M059J (cell line): ENCODE results near the gene GSTT2B. TPM values are rescaled to one million over a fixed set of nuclear protein-coding genes. Genes with fewer than 3 reads are reported as not detected.
A peak's percentile ranks its signal among the peaks of the same experiment; 100 is the strongest.
"Not testable (repeated sequence)": the region's sequence is repeated elsewhere in the genome, so short reads cannot be mapped to it uniquely, and the experiment has no call there.

ENCODE experiments used
- DNase-seq: peaks from one replicate; pipeline ENCODE4 v3.0.0-alpha.2; 2012; ENCODE audit warnings: low read depth
- total RNA-seq: library from RNA; depleted of rRNA; stranded (reverse); fragments of >200 nt; shearing (Covaris generic); gene quantifications from 2 replicates; pipeline ENCODE4 v1.2.3, GENCODE V29; 2014

GSTT2B gene
- total RNA-seq, 1 experiment from 2014 or later: 10.1 TPM

DNA sequence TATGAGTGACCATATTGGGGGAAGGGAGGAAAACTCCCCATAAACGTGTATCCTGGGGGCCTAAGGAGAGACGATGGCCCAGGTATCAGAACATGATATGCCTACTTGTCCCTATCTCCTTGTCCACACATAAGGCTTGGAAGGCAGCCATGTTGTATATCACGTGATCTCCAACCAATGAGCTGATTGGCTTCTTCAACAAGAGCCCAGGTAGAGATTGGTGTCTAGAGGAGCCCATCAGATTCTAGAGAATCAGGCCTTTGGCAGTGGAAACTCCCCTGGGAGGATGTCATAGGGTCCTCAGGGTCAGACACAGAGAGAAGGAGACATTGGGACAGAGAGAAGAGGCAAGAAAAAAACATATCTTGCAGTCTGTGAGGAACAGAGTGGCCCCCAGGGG is 13.6 kb downstream of the GSTT2B start:
- DNase-seq: not testable (repeated sequence)

DNA sequence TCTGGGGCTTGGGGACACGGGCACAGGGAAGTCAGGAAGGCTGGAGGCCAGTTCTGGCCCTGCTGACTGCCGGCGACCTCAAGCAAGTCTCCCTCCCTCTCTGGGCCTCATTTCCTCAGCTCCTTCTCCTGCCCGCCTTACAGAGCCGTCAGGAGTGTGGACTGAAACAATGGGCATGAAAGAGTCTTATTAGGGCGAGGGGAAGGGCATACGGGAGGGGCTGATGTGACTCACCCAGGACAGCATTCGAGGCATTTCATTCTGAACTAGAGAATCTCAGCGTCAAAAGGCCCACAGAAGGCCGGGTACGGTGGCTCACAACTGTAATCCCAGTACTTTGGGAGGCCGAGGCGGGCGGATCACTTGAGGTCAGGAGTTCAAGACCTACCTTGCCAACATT is 20.8 kb downstream of the GSTT2B start:
- DNase-seq: not testable (repeated sequence)

DNA sequence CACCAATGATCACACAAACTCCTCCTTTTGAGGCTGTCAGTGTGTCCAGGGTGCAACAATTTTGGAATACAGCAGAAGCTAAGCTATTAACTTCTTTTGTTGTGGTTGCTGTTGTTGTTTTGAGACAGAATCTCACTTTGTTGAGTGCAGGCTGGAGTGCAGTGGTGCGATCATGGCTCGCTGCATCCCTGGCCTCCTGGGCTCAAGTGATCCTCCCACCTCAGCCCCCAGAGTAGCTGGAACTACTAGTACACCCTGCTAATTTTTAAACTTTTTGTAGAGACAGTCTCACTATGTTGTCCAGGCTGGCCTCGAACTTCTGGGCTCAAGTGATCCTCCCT is 22.0 kb downstream of the GSTT2B start:
- no peak for DNase-seq

DNA sequence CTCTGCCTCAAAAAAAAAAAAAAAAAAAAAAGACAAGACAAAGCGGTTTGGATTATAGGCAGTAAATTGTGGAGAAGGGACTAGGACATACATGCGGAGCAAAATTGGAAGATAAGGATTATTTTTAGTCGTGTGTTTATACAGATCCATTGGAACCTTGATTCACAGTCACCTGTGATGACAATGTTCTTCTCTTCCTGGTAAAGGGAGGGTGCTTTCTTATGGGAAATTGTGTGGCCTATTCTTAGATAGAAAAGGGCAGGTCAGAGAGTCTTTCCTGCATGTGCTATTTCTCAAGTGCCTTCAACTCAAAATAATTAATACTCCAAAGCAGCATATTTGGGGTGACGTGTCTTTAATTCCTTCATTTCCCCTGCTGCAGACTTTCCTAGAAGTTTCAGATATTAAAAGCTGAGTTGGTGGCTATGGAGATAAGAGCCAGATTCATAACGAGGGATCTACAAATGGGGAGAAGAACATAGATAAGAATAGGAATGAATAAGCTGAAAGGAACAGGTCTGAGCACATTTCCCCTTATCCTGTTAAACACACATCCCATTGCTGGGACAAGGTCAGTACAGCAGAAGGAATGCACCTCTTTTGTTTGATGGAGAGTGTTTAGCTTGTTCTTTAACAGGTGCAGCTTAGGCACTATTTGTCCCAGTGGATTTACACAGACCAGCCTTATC is 22.5 kb downstream of the GSTT2B start:
- DNase-seq: no peak

DNA sequence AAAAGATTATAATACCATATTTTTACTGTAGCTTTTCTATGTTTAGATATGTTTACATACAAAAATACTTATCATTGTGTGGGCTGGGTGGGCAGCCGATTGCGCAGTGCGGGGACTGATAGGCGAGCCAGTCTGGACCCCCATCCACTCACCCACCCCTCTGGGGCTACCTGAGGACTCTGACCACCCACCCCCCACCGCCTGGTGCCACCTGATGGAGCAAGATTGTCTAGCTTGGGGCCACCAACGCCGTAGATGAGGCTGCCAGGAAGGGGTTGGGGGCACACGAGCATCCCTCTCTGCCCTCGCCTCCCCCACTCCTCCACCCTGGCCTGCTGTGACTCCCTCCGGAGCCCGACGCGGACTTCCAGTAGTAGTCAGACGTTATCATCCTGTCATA is 34.4 kb downstream of the GSTT2B start:
- no peak for DNase-seq

DNA sequence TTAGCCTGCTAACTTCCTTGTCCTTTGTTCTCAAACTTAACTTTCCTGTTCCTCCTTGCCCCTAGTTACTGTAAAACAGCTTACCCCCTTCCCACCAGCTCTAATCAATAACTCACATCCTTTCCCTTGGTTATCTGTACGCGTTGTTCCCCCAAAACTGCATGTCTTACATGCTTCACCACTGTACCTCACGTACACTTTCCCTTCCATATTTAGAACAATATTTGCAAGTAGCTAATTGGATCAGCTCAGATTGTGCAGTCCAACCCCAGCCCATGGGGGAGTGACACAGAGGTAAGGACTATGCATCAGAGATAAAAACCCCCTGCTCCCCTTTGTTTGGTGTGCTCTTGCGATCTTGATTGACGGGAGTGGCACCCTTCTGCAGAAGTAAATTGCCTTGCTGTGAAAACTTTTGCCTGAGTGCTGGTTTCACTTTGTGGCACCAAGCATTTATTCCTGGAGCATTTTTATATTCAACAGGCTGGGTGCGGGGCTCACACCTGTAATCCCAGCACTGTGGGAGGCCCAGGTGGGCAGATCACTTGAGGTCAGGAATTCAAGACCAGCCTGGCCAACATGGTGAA is 35.9 kb downstream of the GSTT2B start:
- DNase-seq: no peak

DNA sequence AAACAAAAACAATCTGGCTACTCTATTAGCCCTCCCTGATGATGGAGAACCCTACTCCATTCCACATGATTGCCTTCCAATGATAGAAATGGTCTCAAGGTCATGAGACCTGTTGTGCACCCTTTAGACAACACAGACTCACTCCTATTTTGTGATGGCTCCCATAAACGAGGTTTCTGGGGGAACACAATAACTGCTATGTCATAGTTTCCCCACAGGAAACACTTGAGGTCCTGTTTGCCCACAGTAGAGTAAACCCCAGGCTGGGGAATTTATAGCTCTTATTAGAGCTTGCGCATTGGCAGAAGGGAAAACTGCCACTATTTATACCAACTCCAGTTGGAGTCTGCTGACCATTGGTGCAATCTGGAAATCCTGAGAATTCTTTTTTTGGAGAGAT is 38.1 kb downstream of the GSTT2B start:
- DNase-seq: no peak

DNA sequence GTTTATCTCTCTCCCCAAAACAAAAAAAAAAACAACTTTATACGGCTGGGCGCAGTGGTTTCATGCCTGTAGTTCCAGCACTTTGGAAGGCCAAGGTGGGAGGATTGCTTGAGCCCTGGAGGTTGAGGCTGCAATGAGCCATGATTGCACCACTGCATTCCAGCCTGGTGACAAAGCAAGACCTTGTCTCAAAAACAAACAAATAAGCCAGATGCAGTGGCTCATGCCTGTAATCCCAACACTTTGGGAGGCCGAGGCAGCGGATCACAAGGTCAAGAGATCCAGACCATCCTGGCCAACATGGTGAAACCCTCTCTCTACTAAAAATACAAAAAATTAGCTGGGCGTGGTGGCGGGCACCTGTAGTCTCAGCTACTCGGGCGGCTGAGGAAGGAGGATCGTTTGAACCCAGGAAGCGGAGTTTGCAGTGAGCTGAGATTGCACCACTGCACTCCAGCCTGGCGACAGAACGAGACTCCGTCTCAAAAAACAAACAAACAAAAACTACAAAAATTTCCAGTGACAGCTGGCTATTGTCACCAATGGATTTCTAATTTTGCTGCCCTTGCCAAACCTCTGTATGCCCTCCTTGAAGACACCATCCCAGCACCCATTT is 39.3 kb downstream of the GSTT2B start:
- peak; percentile 61 for DNase-seq

DNA sequence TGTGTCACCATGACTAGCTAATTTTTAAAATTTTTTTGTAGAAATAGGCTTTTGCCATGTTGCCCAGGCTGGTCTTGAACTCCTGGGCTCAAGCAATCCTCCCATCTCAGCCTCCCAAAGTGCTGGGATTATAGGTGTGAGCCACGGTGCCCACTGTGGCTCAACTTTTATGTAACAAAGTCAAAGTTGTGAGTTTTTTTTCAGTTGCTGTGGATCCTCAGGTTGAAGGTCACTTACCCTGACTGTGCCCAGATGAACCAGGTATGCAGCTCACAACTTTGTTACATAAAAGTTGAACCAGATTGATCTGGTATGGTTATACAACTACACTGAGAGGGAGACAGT is 40.8 kb downstream of the GSTT2B start:
- not testable (repeated sequence) for DNase-seq

DNA sequence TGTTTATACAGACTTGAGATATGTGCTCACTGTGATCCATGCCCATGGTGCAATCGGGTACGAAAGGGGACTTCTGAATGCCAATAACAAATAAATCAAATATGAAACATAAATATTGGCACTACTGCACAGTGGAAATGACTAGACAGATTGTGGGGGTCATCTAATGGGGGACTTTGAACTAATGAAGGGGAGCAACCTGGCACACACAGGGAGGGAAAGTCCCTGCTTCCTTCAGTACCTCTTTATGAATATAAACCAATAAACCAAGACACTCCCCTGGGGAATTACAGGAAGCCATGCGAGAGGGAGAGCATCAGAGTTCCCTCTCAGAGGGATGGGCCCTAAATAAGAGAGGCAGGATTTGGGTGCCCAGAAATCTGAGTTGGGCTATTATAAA is 45.7 kb downstream of the GSTT2B start:
- no peak for DNase-seq

DNA sequence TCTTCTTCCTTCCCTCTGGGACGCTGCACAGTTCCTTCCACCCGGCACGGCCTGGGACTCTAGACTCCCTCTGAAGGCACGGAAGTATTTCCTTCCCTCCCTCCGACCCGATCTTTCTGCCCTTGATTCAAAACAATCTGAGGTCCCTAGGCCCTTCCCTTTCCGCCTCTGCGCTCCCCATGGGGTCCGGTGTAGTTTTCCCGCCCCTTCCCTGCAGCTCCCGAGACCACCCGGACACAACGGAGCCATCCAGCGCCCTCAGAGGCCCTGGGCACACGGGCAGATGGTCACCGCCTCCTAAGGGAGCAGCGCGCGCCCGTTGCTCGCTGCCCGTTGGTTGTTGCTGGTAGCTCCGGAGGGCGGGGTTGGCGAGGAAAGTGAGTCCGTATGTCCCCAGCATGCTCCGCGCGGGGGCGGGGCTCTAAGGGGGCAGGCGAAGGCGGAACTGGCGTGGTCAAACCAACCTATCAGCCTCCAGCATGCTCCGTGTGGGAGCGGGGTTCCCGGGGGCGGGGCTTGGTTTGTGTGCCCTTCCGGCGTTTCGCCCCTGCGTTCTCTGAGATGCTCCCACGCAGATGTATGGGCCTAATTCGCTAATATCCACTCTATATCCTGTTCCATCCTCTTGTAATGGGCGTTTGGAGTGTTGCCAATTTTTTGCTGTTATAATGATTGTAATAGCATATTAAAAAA is 47.2 kb downstream of the GSTT2B start:
- peak; percentile 97 for DNase-seq

DNA sequence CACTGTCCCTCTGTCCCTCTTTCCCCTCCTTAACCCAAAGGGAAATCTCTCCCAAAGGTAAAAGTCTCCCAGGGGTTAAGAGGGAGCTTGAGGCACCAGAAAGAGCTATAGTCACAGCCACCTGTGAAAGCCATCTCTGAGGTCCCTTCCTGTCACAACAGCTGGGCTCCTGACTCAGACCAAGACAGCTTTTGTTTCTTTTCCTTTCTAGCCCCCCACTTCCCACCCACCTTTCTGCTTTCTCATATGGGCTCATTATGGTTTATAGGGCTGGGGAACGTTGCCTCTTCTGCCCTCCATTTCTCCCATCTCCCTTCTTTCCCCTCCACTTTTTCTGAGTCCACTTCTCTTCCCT is 47.7 kb downstream of the GSTT2B start:
- DNase-seq: no peak

DNA sequence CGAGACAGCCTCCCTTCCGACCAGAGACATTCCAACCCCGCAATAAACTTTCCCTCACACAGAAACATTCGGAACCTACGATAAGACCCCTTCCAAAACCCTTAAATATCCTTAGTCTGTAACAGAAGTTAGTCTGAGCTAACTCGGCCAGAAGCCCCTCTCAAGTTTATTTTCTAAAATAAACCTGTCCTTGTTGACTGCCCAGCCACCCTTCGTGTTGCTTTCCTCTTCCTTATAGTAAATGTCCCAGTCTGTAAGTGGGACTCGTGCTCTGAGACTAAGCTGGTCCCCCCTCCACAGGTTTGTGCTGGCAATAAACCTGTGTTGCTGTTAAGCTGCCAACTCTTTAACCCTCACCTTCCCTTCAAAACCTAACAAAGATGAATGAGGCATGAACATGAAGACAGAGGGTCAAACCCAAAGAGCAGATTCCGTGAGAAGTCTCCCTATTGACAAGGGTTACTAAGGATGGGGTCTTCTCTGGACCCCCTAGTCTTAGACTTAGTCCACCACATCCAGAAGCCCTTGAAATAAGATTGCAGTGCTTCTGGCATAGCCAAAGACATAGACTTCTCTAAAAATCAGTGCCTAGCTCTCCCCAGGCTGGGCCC is 48.6 kb downstream of the GSTT2B start:
- no peak for DNase-seq

DNA sequence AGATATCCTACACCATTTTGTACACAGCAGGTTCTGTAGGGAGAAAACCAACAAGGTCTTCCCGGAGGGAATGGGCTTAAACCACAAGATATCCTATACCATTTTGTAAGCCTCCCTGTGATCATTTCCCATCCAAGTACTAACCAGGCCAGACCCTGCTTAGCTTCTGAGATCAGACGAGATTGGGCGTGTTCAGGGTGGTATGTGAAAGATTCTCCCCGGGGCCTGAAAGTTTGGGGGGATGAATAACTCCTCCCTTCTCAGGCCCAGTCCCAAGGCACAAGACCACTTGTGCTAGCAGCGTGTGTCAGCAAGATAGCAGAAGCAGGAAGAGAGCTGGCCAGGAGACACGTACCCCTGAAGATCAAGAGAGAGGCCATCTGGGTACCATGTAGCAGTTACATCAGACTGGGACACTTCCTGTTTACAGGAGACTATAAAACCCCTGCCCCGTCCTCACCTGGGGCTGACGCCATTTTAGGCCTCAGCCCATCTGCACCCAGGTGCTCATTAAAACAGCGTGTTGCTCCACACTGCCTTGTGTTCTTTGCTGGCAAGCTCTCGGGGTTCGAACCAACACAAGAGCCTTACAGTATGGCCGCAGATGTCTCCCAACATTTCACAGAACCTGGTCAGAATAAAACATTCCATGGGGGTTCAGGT is 49.5 kb downstream of the GSTT2B start:
- no peak for DNase-seq

DNA sequence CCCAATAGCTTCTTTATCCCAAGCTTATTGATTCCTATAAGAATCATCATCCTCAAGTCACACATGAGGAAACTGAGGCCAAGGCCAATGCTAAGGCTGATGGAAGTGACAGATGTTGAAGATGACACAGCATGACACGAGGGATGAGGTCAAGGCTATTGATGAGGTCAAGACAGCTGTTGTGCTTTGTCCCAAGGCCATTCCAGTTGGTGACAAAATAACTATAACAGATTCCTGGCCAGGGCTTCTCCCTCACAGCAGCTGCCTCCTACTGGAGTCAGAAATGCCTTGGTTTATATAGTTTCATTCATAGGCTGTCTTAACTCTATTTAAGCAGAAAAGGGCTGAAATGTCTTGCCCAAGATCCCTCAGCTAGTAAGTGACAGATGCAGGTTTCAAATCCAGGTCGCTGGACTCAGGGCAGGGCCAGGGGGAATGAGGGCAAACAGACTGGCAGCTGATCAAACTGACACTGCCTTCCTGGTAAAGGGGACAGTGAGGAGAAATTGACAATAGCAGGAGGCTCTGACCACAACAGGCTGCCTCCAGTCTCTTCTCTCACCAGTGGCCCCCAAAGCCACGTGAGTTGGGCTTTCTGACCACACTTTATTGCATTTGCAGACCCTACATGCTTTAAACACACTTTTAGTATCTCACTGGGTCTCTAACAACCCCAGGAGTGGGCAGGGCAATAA is 50.4 kb downstream of the GSTT2B start:
- no peak for DNase-seq

DNA sequence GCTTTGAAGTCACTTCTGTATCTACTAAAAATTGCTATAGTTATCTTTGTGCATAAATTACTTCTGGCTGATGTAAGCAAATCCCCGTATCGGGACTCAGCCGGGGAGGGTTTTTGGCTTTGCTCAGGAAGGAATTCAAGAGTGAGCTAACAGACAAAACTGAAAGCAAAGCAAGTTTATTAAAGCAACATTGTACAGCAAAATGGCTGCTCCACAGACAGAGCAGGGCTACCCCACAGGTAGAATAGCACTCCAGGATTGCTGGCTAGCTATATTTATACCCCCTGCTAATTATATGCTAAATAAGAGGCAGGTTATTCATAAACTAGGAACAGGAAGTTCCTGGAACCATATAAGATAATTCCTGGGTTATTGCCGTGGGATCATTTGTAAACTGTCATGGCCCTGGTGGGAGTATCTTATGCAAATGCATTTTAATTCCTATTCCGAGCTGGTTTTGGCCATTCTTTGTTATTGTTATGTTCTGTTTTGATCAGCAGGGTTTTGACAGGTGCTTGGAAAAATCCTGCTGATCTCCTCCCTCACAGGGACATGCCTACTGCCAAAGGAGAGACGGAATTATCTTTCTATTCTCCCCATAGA is 51.6 kb downstream of the GSTT2B start:
- no peak for DNase-seq

DNA sequence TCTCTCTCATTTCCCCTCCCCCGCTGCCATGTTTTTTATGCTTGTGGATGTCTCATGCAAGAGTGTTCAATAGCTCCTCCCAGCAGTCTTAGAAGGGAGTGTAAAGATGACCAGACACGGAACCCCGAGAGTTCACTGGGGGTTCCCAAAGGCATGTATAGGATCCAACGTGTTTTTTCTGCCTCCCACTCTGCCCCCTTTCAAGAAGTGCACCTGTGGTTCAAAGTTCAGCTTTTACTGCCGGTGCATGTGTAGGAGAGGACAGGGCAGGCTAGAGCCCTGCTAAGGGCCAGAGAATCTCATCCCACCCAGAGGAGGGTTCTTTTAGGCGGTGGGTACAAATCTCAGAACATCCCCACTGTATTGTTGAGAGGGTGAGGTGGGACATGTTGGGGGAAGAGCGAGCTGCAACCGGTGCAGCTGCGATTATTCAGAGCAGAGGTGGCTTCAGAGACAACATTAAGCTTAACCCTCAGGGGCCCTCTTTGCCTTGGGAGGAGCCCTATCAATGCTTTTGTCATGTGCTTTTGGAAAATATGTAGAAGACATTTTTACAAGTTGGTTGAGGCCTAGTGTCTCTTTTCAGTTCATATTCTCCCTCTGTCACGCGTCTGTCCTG is 52.3 kb downstream of the GSTT2B start:
- DNase-seq: no peak

DNA sequence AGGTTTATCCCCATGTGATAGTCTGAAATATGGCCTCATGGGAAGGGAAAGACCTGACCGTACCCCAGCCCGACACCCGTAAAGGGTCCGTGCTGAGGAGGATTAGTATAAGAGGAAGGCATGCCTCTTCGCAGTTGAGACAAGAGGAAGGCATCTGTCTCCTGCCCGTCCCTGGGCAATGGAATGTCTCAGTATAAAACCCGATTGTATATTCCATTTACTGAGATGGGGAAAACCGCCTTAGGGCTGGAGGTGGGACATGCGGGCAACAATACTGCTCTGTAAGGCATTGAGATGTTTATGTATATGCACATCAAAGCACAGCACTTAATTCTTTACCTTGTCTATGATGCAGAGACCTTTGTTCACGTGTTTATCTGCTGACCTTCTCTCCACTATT is 53.6 kb downstream of the GSTT2B start:
- not testable (repeated sequence) for DNase-seq
